ENCODE measurements around the gene RNF146.

GRCh38 chr6:127221201-127221600 lies 45.5 kb upstream of the RNF146 start:
- TF ChIP-seq CTCF (IDR thresholded peaks at IDR 0.05; ENCODE audit: low read depth, low read length, missing input control), result no peak
- TF ChIP-seq EGR1 (IDR thresholded peaks at IDR 0.05; ENCODE audit: low read depth in 2 of 2), result no peak
- TF ChIP-seq MAX (IDR thresholded peaks at IDR 0.05), result no peak
- TF ChIP-seq TAF1 (conservative IDR thresholded peaks at IDR 0.05), result no peak
- no peak for TF ChIP-seq ATF3 (IDR thresholded peaks at IDR 0.05)
- TF ChIP-seq YY1 (IDR thresholded peaks at IDR 0.05), result no peak
- TF ChIP-seq SP1 (IDR thresholded peaks at IDR 0.05), result no peak
- TF ChIP-seq GABPA (IDR thresholded peaks at IDR 0.05 in 1 of 2, conservative IDR thresholded peaks at IDR 0.05 in 1 of 2), result no peak

Measured in liver (tissue), 3 donors.